Mesendoderm (in vitro differentiated cells): ENCODE results near the gene PDZD2.

ENCODE experiments used
- DNase-seq: peaks from one replicate; pipeline ENCODE4 v3.0.0; 2013
- H2AK5ac ChIP-seq: 2 replicates; pipeline ENCODE4 v1.6.1; 2013; ENCODE audit warnings: low read length, inconsistent platforms
- H2BK120ac ChIP-seq: 2 replicates; pipeline ENCODE4 v1.6.1; 2013; ENCODE audit warnings: low read depth, mild to moderate bottlenecking, low read length, moderate library complexity, mixed read lengths
- H2BK15ac ChIP-seq: replicated peaks from 2 replicates; pipeline ENCODE4 v1.6.1; 2013; ENCODE audit warnings: low read depth, mild to moderate bottlenecking, moderate library complexity
- H2BK5ac ChIP-seq: 2 replicates; pipeline ENCODE4 v1.6.1; 2013; ENCODE audit warnings: low read length, inconsistent platforms
- H3K18ac ChIP-seq: 2 replicates; pipeline ENCODE4 v1.6.1; 2013; ENCODE audit warnings: mild to moderate bottlenecking, low read length, mixed read lengths
- H3K23ac ChIP-seq: one replicate; pipeline ENCODE4 v1.6.1; 2013; ENCODE audit warnings: low read length
- H3K27ac ChIP-seq: 2 replicates; pipeline ENCODE4 v1.5.1; 2013; ENCODE audit warnings: low read depth, mild to moderate bottlenecking, inconsistent platforms, low read length, moderate library complexity
- H3K27me3 ChIP-seq: 2 replicates; pipeline ENCODE4 v1.6.1; 2013; ENCODE audit warnings: low read length, control low read depth, mild to moderate bottlenecking, inconsistent platforms; ENCODE audit not compliant: insufficient read depth, poor library complexity
- H3K36me3 ChIP-seq: 2 replicates; pipeline ENCODE4 v1.6.1; 2013; ENCODE audit warnings: low read length, inconsistent platforms; ENCODE audit not compliant: control insufficient read depth, insufficient read depth
- H3K4ac ChIP-seq: one replicate; pipeline ENCODE4 v1.6.1; 2013; ENCODE audit warnings: low read depth, mild to moderate bottlenecking, low read length, moderate library complexity
- H3K4me1 ChIP-seq: 2 replicates; pipeline ENCODE4 v1.6.1; 2013; ENCODE audit warnings: low read depth, low read length, inconsistent platforms; ENCODE audit not compliant: control insufficient read depth
- H3K4me2 ChIP-seq: 2 replicates; pipeline ENCODE4 v1.6.1; 2013; ENCODE audit warnings: low read length
- H3K4me3 ChIP-seq: 2 replicates; pipeline ENCODE4 v1.5.1; 2013; ENCODE audit warnings: mild to moderate bottlenecking, low read length
- H3K56ac ChIP-seq: one replicate; pipeline ENCODE4 v1.6.1; 2013; ENCODE audit warnings: low read length
- H3K79me1 ChIP-seq: 2 replicates; pipeline ENCODE4 v1.6.1; 2013; ENCODE audit warnings: low read length, inconsistent platforms
- H3K79me2 ChIP-seq: 2 replicates; pipeline ENCODE4 v1.6.1; 2013; ENCODE audit warnings: mild to moderate bottlenecking, low read length; ENCODE audit not compliant: control insufficient read depth, insufficient read depth
- H3K9ac ChIP-seq: 2 replicates; pipeline ENCODE4 v1.6.1; 2013; ENCODE audit warnings: low read length, inconsistent platforms
- H4K5ac ChIP-seq: one replicate; pipeline ENCODE4 v1.6.1; 2013; ENCODE audit warnings: low read length
- H4K8ac ChIP-seq: one replicate; pipeline ENCODE4 v1.6.1; 2013; ENCODE audit warnings: low read depth, mild to moderate bottlenecking, control low read depth, low read length, moderate library complexity
- WGBS: extraction: QIAGEN DNeasy Blood & Tissue Kit; methylation state at CpG from one replicate; pipeline ENCODE4 v1.1.7; 2013; ENCODE audit warnings: low lambda C conversion rate, missing lambda C conversion rate; ENCODE audit not compliant: insufficient coverage; ENCODE audit errors: extremely low coverage; 5-methylcytosine and 5-hydroxymethylcytosine counted together

Gene PDZD2

GRCh38 chr5:31626604-31627234, 12.2 kb upstream of the PDZD2 start:
- Histone ChIP-seq H3K4ac (no peak overlapping the region), H3K27ac (no peak overlapping the region), H4K8ac (no peak overlapping the region), H3K18ac (no peak overlapping the region), H3K9ac (no peak overlapping the region), H3K4me3 (no peak overlapping the region), H3K79me1 (no peaks in the 10 kb centered on the region), H2BK5ac (no peak overlapping the region), H3K4me1 (no peaks in the 10 kb centered on the region), H2BK120ac (no peak overlapping the region), H3K36me3 (no peaks in the 10 kb centered on the region), H4K5ac (no peak overlapping the region), H3K27me3 (no peaks in the 10 kb centered on the region), H3K56ac (no peak overlapping the region), H3K4me2 (no peak overlapping the region), H2AK5ac (no peak overlapping the region), H3K23ac (no peak overlapping the region), H2BK15ac (no peak overlapping the region), H3K79me2 (no peaks in the 10 kb centered on the region)
- no CpG with 5 or more reads among the region's 11 CpGs for WGBS
- DNase-seq = no peak

- no peak overlapping the region for H3K56ac ChIP-seq
- no peak overlapping the region for H3K4ac ChIP-seq
- H3K79me1 ChIP-seq = no peaks in the 10 kb centered on the region
- H3K4me1 ChIP-seq = no peaks in the 10 kb centered on the region
- no peak overlapping the region for H3K18ac ChIP-seq
- no peak overlapping the region for H2AK5ac ChIP-seq
- no CpG with 5 or more reads among the region's 7 CpGs for WGBS
- H3K4me2 ChIP-seq = no peak overlapping the region
- no peak overlapping the region for H3K9ac ChIP-seq
- H4K5ac ChIP-seq = no peak overlapping the region
- no peak overlapping the region for H3K4me3 ChIP-seq
- peak overlapping the region; percentile 57 for H3K23ac ChIP-seq
- no peak overlapping the region for H2BK120ac ChIP-seq
- H2BK15ac ChIP-seq = no peak overlapping the region
- no peaks in the 10 kb centered on the region for H3K36me3 ChIP-seq
- no peaks in the 10 kb centered on the region for H3K27me3 ChIP-seq
- H3K27ac ChIP-seq = no peak overlapping the region
- DNase-seq = no peak
- no peaks in the 10 kb centered on the region for H3K79me2 ChIP-seq
- no peak overlapping the region for H2BK5ac ChIP-seq
- no peak overlapping the region for H4K8ac ChIP-seq
Observed at GRCh38 chr5:31630931-31631330, 8.0 kb upstream of the PDZD2 start.

GRCh38 chr5:31632460-31632859, 6.5 kb upstream of the PDZD2 start:
- Histone ChIP-seq H3K23ac (no peak overlapping the region), H3K79me1 (no peaks in the 10 kb centered on the region), H3K9ac (no peak overlapping the region), H3K4me2 (no peak overlapping the region), H4K5ac (no peak overlapping the region), H3K4me3 (no peak overlapping the region), H2BK5ac (no peak overlapping the region), H3K4me1 (no peaks in the 10 kb centered on the region), H3K27ac (no peak overlapping the region), H3K79me2 (no peaks in the 10 kb centered on the region), H2BK120ac (no peak overlapping the region), H3K18ac (no peak overlapping the region), H3K56ac (no peak overlapping the region), H3K27me3 (no peaks in the 10 kb centered on the region), H4K8ac (no peak overlapping the region), H2AK5ac (no peak overlapping the region), H3K4ac (no peak overlapping the region), H2BK15ac (no peak overlapping the region), H3K36me3 (no peaks in the 10 kb centered on the region)
- WGBS = no CpG with 5 or more reads among the region's 1 CpG
- no peak for DNase-seq

GRCh38 chr5:31635446-31635845, 3.5 kb upstream of the PDZD2 start:
- no peaks in the 10 kb centered on the region for H3K27me3 ChIP-seq
- H3K4me1 ChIP-seq = no peaks in the 10 kb centered on the region
- H3K79me2 ChIP-seq = no peaks in the 10 kb centered on the region
- no peak overlapping the region for H3K23ac ChIP-seq
- no peak overlapping the region for H3K56ac ChIP-seq
- H2AK5ac ChIP-seq = no peak overlapping the region
- H3K36me3 ChIP-seq = no peaks in the 10 kb centered on the region
- no peak overlapping the region for H3K9ac ChIP-seq
- no peak for DNase-seq
- no peak overlapping the region for H3K4ac ChIP-seq
- no peak overlapping the region for H2BK5ac ChIP-seq
- no peaks in the 10 kb centered on the region for H3K79me1 ChIP-seq
- H2BK120ac ChIP-seq = no peak overlapping the region
- H3K27ac ChIP-seq = no peak overlapping the region
- H3K4me2 ChIP-seq = no peak overlapping the region
- no CpG with 5 or more reads among the region's 1 CpG for WGBS
- no peak overlapping the region for H4K5ac ChIP-seq
- no peak overlapping the region for H4K8ac ChIP-seq
- H3K4me3 ChIP-seq = no peak overlapping the region
- H2BK15ac ChIP-seq = no peak overlapping the region
- H3K18ac ChIP-seq = no peak overlapping the region

GRCh38 chr5:31637851-31638250, 1.1 kb upstream of the PDZD2 start:
- Histone ChIP-seq H3K4me1 (no peaks in the 10 kb centered on the region), H2BK120ac (no peak overlapping the region), H3K79me1 (no peaks in the 10 kb centered on the region), H4K8ac (no peak overlapping the region), H3K36me3 (no peaks in the 10 kb centered on the region), H2AK5ac (no peak overlapping the region), H3K18ac (no peak overlapping the region), H3K23ac (no peak overlapping the region), H2BK5ac (no peak overlapping the region), H3K4me2 (no peak overlapping the region), H3K56ac (no peak overlapping the region), H3K4ac (no peak overlapping the region), H3K4me3 (no peak overlapping the region), H3K9ac (no peak overlapping the region), H3K79me2 (no peaks in the 10 kb centered on the region), H3K27ac (no peak overlapping the region), H3K27me3 (no peaks in the 10 kb centered on the region), H4K5ac (no peak overlapping the region), H2BK15ac (no peak overlapping the region)
- no CpG with 5 or more reads among the region's 6 CpGs for WGBS
- no peak for DNase-seq

- Histone ChIP-seq H3K23ac (no peak overlapping the region), H2BK15ac (no peak overlapping the region), H3K4me2 (peak overlapping the region; percentile 25), H2BK120ac (no peak overlapping the region), H2AK5ac (no peak overlapping the region), H3K4me3 (peak overlapping the region; percentile 48), H3K4me1 (no peaks in the 10 kb centered on the region), H3K18ac (peak overlapping the region; percentile 20), H3K79me1 (no peaks in the 10 kb centered on the region), H4K5ac (no peak overlapping the region), H3K79me2 (no peaks in the 10 kb centered on the region), H4K8ac (no peak overlapping the region), H3K27ac (no peak overlapping the region), H3K9ac (peak overlapping the region; percentile 62), H2BK5ac (no peak overlapping the region), H3K27me3 (no peaks in the 10 kb centered on the region), H3K56ac (peak overlapping the region; percentile 78), H3K36me3 (no peaks in the 10 kb centered on the region), H3K4ac (no peak overlapping the region)
- no peak for DNase-seq
- WGBS = no CpG with 5 or more reads among the region's 9 CpGs
Observed at GRCh38 chr5:31638345-31638744, 586 bp upstream of the PDZD2 start.
